Esophagus squamous epithelium (tissue), 4 donors: Measurements from ENCODE around the gene COL6A2.

ENCODE experiments used
- CTCF ChIP-seq, 6 experiments: fragments of 450-650 bp in 4 of 6; fragments of 200-600 bp in 2 of 6; sonication (generic) in 2 of 6; IDR thresholded peaks; one replicate each; pipeline ENCODE4 v1.5.1; 2016 to 2019; ENCODE audit warnings: antibody characterized with exemption in 6 of 6, mild to moderate bottlenecking in 4 of 6, moderate library complexity in 4 of 6
- POLR2A ChIP-seq, 4 donors: fragments of 450-650 bp; IDR thresholded peaks; one replicate each; pipeline ENCODE4 v1.6.1; 2017; ENCODE audit warnings: antibody characterized with exemption in 4 of 4, mild to moderate bottlenecking in 4 of 4, moderate library complexity in 3 of 4

- TF ChIP-seq CTCF (IDR thresholded peaks at IDR 0.05) (no peak), POLR2A (IDR thresholded peaks at IDR 0.05) (no peak)
Measured at GRCh38 chr21:46100020-46100419, 2.1 kb downstream of the COL6A2 start.
